Ovary (tissue), 3 donors: ENCODE measurements around the gene SLC1A6.

Experiments used
- CTCF ChIP-seq, 3 donors: fragments of 450-650 bp in 2 of 3; fragments of 200-600 bp in 1 of 3; IDR thresholded peaks; one replicate each; pipeline versions ENCODE4 v1.5.1 to v1.8.0; 2016 to 2022; ENCODE audit warnings: antibody characterized with exemption in 3 of 3, mild to moderate bottlenecking in 1 of 3
- EP300 ChIP-seq: sonication (generic); formaldehyde crosslinking; IDR thresholded peaks from one replicate; pipeline ENCODE4 v1.6.1; 2017; ENCODE audit warnings: antibody characterized with exemption
- POLR2A ChIP-seq: fragments of 450-650 bp; IDR thresholded peaks from one replicate; pipeline ENCODE4 v1.6.1; 2017; ENCODE audit warnings: antibody characterized with exemption, mild to moderate bottlenecking, moderate library complexity
- donor health status: DM: no; HTN: no; CAD: no.

GRCh38 chr19:14961956-14962685 lies 17.5 kb downstream of the SLC1A6 start:
- TF ChIP-seq CTCF (IDR thresholded peaks at IDR 0.05) = no peak
- no peak for TF ChIP-seq POLR2A
- TF ChIP-seq EP300 = no peak
